ENCODE results near the gene NT5DC4.

NT5DC4 gene

DNA sequence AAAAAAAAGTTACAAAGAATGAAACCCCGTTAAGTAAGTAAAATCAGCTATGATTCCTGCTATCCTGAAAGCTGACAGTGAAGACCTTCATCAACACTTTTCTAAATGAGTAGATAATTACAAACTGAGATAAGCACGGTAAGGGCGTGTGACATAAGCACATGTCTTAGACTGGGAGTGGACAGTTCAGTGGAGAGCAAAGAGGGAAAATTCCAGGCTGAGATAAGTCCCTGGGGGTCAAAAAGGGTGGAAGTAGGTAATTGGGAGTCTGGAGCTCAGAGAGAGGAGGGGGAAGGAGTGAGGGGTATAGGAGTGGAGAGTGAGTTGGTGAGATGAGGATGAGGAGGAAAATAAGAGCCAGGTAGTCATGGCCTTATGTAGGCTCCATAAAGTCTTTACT lies 67.8 kb downstream of the NT5DC4 start:
- DNase-seq: no peak
